OCI-LY7 (cell line): Measurements from ENCODE around the gene CRYBB2. TPM values are rescaled to one million over a fixed set of nuclear protein-coding genes. Genes with fewer than 3 reads are reported as not detected.

Source experiments
- BruUV-seq: library from RNA; stranded (reverse); fragments of 400-500 nt; replicated peaks from 2 replicates; lab custom pipeline; 2021; lab: Mats Ljungman, UMichigan
- CTCF ChIA-PET: fragments of 300-600 bp; sonication (Branson Sonifier 250); formaldehyde crosslinking; loops from one replicate; lab custom pipeline; 2022; ENCODE audit warnings: antibody characterized with exemption; ENCODE audit not compliant: unreplicated experiment; lab: Charles Lee
- POLR2A ChIA-PET: fragments of 300-600 bp; sonication (Branson Sonifier 250); formaldehyde crosslinking; loops from one replicate; lab custom pipeline; 2022; ENCODE audit warnings: antibody characterized with exemption; lab: Charles Lee
- DNase-seq: peaks from one replicate; pipeline ENCODE4 v3.0.0-alpha.2; 2015; ENCODE audit warnings: low spot score
- H2AFZ ChIP-seq: fragments of 200-600 bp; sonication (generic), shearing (Covaris generic); 2 replicates; pipeline ENCODE4 v1.6.1; 2014; ENCODE audit warnings: mild to moderate bottlenecking, antibody characterized with exemption, low read length, moderate library complexity
- H3K27ac ChIP-seq: fragments of 200-600 bp; sonication (generic); 2 replicates; pipeline ENCODE4 v1.5.1; 2014; ENCODE audit warnings: mixed run types, low read depth, mild to moderate bottlenecking, moderate library complexity, low read length, inconsistent platforms; ENCODE audit not compliant: poor library complexity, severe bottlenecking
- H3K36me3 ChIP-seq: fragments of 200-600 bp; sonication (generic); 2 replicates; pipeline ENCODE4 v1.6.1; 2014; ENCODE audit warnings: mild to moderate bottlenecking, antibody characterized with exemption, low read length, moderate library complexity, mixed read lengths; ENCODE audit not compliant: insufficient read depth
- H3K4me1 ChIP-seq: fragments of 200-600 bp; sonication (generic); 2 replicates; pipeline ENCODE4 v1.5.1; 2014; ENCODE audit warnings: mild to moderate bottlenecking, low read length; ENCODE audit not compliant: insufficient read depth, poor library complexity, severe bottlenecking
- H3K4me2 ChIP-seq: fragments of 200-600 bp; sonication (generic); 2 replicates; pipeline ENCODE4 v1.6.1; 2014; ENCODE audit warnings: mild to moderate bottlenecking, low read length
- H3K4me3 ChIP-seq: fragments of 200-600 bp; sonication (generic); 2 replicates; pipeline ENCODE4 v1.5.1; 2014; ENCODE audit warnings: mild to moderate bottlenecking, low read depth, low read length; ENCODE audit not compliant: poor library complexity, severe bottlenecking
- H3K79me2 ChIP-seq: fragments of 200-600 bp; sonication (generic); 2 replicates; pipeline ENCODE4 v1.6.1; 2016; ENCODE audit warnings: low read depth, mild to moderate bottlenecking, low read length, moderate library complexity, mixed read lengths; ENCODE audit not compliant: insufficient read depth
- H3K9me2 ChIP-seq: fragments of 200-600 bp; sonication (generic); 2 replicates; pipeline ENCODE4 v1.6.1; 2016; ENCODE audit warnings: mild to moderate bottlenecking, low read length, mixed read lengths; ENCODE audit not compliant: insufficient read depth
- H3K9me3 ChIP-seq: fragments of 200-600 bp; sonication (generic); 2 replicates; pipeline ENCODE4 v1.6.1; 2014; ENCODE audit warnings: mild to moderate bottlenecking, mixed run types, low read length, mixed read lengths
- H4K20me1 ChIP-seq: fragments of 200-600 bp; sonication (generic); 2 replicates; pipeline ENCODE4 v1.6.1; 2014; ENCODE audit warnings: mild to moderate bottlenecking, antibody characterized with exemption, low read length, moderate library complexity, mixed read lengths; ENCODE audit not compliant: insufficient read depth
- EZH2phosphoT487 ChIP-seq: fragments of 200-600 bp; sonication (generic); IDR thresholded peaks from 2 replicates; pipeline ENCODE4 v1.6.1; 2018; ENCODE audit warnings: low read depth, borderline replicate concordance, mild to moderate bottlenecking, mixed run types, antibody characterized with exemption, low read length, moderate library complexity, mixed read lengths
- intact Hi-C: fragments of 100-400 bp; cut with micrococcal nuclease; formaldehyde crosslinking; loops from one replicate; pipeline ENCODE4 v1.10.0; 2022; ENCODE audit not compliant: unreplicated experiment
- total RNA-seq, 2 experiments: library from RNA; depleted of rRNA in 1 of 2; stranded (reverse); fragments of >200 nt in 1 of 2; shearing (Covaris generic) in 1 of 2; gene quantifications; 2 replicates each; pipeline ENCODE4 v1.2.3, GENCODE V29; 2014 to 2022
- TF ChIP-seq, protein P1 (sequence below): fragments of 200-600 bp; sonication (generic); conservative IDR thresholded peaks from 2 replicates; pipeline ENCODE4 v1.5.1; 2014; ENCODE audit warnings: mild to moderate bottlenecking, antibody characterized with exemption, low read length, moderate library complexity, mixed read lengths

The CRYBB2 gene
- total RNA-seq, 2 experiments from 2014 or later: not detected

DNA sequence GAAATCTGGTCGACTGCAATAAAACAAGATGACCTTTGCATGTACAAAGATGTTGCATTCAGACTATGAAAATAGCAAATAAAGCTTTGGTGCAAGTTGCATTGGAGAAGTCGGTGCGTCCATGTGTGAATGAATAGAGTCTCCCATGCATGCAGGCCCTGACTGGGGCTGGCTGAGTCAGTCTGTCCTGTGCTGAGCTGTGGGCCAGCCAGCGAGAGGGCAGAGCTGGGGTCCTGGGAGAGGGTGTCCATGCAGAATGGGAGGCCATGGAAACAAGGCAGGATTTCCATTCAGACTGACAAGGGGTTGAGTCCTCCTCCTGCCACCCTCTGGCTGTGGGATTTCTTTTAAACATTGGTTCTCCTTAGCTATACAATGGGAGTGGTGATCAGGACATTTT, 22.1 kb upstream of the CRYBB2 start:
- DNase-seq: no peak
- BruUV-seq: no TSS peak
- Histone ChIP-seq H3K9me2 (no peaks in the 10 kb centered on the region), H3K79me2 (no peaks in the 10 kb centered on the region), H3K36me3 (no peaks in the 10 kb centered on the region), H3K9me3 (no peaks in the 10 kb centered on the region), H3K4me2 (no peak overlapping the region), H2AFZ (no peak overlapping the region), H3K4me1 (no peaks in the 10 kb centered on the region), H3K27ac (no peak overlapping the region), H4K20me1 (no peaks in the 10 kb centered on the region), H3K4me3 (no peak overlapping the region)
- CTCF ChIA-PET: no interaction called here
- intact Hi-C loops: no loop called here
- POLR2A ChIA-PET: no interaction called here
- TF ChIP-seq, protein P1, sequence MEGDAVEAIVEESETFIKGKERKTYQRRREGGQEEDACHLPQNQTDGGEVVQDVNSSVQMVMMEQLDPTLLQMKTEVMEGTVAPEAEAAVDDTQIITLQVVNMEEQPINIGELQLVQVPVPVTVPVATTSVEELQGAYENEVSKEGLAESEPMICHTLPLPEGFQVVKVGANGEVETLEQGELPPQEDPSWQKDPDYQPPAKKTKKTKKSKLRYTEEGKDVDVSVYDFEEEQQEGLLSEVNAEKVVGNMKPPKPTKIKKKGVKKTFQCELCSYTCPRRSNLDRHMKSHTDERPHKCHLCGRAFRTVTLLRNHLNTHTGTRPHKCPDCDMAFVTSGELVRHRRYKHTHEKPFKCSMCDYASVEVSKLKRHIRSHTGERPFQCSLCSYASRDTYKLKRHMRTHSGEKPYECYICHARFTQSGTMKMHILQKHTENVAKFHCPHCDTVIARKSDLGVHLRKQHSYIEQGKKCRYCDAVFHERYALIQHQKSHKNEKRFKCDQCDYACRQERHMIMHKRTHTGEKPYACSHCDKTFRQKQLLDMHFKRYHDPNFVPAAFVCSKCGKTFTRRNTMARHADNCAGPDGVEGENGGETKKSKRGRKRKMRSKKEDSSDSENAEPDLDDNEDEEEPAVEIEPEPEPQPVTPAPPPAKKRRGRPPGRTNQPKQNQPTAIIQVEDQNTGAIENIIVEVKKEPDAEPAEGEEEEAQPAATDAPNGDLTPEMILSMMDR: no peak
- TF ChIP-seq EZH2phosphoT487: no peak

DNA sequence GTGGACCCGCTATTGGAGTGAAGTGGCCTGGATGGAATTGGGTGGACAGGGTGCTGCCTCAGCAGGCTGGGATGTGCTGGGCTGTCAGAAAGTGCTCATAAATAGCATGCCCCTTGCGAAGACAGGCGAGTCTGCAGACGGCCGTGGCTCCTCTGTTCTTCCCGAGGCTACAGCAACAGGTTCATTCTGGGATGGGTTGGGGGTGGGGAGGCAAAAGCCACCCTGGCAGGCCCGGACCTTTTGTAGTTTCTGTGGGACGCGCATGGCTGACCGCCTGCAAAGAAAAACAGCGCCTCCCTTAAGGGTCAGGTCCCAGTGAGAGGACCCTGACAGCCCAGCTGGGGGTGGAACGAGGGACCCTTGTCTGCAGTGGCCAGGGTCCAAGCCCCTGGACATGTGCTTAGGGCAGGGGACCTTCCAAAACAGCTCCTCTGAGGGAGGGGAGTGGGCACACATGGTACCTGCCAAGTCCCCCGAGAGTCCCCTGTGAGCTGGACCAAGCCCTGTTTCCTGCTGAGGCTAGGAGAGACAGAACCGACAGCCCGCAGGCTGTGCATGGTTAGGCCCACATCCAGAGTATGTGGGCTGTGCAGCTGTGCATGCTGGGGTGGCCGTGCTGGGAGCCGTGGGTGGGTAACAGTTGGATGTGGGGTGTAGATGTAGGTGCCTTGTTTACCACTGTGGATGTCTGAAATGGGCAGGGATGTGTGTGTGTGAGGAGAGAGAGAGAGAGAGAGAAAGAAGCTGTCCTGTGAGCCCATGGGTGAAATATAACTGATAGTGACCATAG, 19.5 kb upstream of the CRYBB2 start, which contains the start of gene CRYBB3:
TSS of gene CRYBB3 (plus strand) at position 128 of the 790 bp plus-strand sequence. CDS start 1,539 bp downstream, outside the sequence.
- BruUV-seq: no TSS peak
- no peaks in the 10 kb centered on the region for H3K79me2 ChIP-seq
- ChIA-PET POLR2A (no interaction called here), CTCF (no interaction called here)
- no peaks in the 10 kb centered on the region for H3K36me3 ChIP-seq
- H3K27ac ChIP-seq: no peak within 1 kb of the TSS
- no peak within 1 kb of the TSS for H3K4me3 ChIP-seq
- intact Hi-C loops: no loop called here
- H4K20me1 ChIP-seq: no peaks in the 10 kb centered on the region
- no peaks in the 10 kb centered on the region for H3K4me1 ChIP-seq
- H3K9me2 ChIP-seq: no peaks in the 10 kb centered on the region
- no peak within 1 kb of the TSS for H3K4me2 ChIP-seq
- TF ChIP-seq, protein P1: no peak
- no peak for DNase-seq
- no peaks in the 10 kb centered on the region for H3K9me3 ChIP-seq
- H2AFZ ChIP-seq: no peak within 1 kb of the TSS

DNA sequence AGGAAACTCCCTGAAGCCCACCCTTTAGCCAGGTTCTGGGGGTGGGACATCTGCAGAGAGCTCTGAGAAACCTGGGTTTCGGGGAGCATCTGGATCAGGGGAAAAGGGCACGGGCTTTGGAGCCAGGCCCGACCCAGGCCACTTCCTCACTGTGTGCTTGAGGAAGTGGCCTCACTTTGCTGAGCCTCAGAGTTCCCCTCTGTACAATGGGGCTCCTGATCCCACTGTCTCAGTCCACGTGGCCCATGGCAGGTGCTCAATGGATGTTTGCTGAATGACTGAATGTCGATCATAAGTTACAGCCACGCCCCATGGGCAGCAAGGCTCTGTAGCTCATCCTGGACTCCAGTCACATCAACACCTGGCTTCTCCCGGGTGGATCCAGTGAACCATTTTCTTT, 18.5 kb upstream of the CRYBB2 start:
- no peak overlapping the region for H3K27ac ChIP-seq
- no TSS peak for BruUV-seq
- TF ChIP-seq EZH2phosphoT487: no peak
- TF ChIP-seq, protein P1: no peak
- H4K20me1 ChIP-seq: no peaks in the 10 kb centered on the region
- H3K9me3 ChIP-seq: no peaks in the 10 kb centered on the region
- H3K9me2 ChIP-seq: no peaks in the 10 kb centered on the region
- H3K4me1 ChIP-seq: no peaks in the 10 kb centered on the region
- ChIA-PET POLR2A (no interaction called here), CTCF (no interaction called here)
- no peak overlapping the region for H3K4me2 ChIP-seq
- no peaks in the 10 kb centered on the region for H3K36me3 ChIP-seq
- intact Hi-C loops: no loop called here
- DNase-seq: no peak
- no peak overlapping the region for H3K4me3 ChIP-seq
- H2AFZ ChIP-seq: no peak overlapping the region
- H3K79me2 ChIP-seq: no peaks in the 10 kb centered on the region
